K562 (cell line): ENCODE results near the gene AAK1. TPM values are rescaled to one million over a fixed set of nuclear protein-coding genes. Genes with fewer than 3 reads are reported as not detected.

ENCODE experiments used
- ATF7 ChIP-seq: fragments of 450-650 bp; IDR thresholded peaks from 2 replicates; pipeline ENCODE4 v1.7.1; 2014; ENCODE audit warnings: mild to moderate bottlenecking, moderate library complexity
- GATA2 ChIP-seq: sonication (generic); formaldehyde crosslinking; IDR thresholded peaks from 2 replicates; pipeline ENCODE4 v1.4.0; 2020; ENCODE audit warnings: mild to moderate bottlenecking, missing genetic modification reagents
- JUND ChIP-seq, 2 experiments: IDR thresholded peaks; 2 replicates in 1 of 2; 3 replicates in 1 of 2; pipeline ENCODE4 v1.6.1; 2011; ENCODE audit warnings: borderline replicate concordance in 2 of 2, low read depth in 2 of 2, low read length in 2 of 2, improper control_type of control experiment in 1 of 2, missing biosample characterization in 1 of 2, missing genetic modification characterization in 1 of 2, missing genetic modification reagents in 1 of 2
- MYC ChIP-seq, 2 experiments: fragments of 250-450 bp in 1 of 2; sonication (Bioruptor Pico) in 1 of 2; IDR thresholded peaks; 2 replicates each; pipeline versions ENCODE4 v1.5.1 to v1.6.1; 2012 to 2021; ENCODE audit warnings: low read depth in 2 of 2, borderline replicate concordance in 1 of 2, improper control_type of control experiment in 1 of 2, low read length in 1 of 2, mild to moderate bottlenecking in 1 of 2, moderate library complexity in 1 of 2
- NUFIP1 ChIP-seq: fragments of 450-650 bp; IDR thresholded peaks from 2 replicates; pipeline ENCODE4 v1.6.1; 2018; ENCODE audit not compliant: partially characterized antibody
- REST ChIP-seq, 2 experiments: fragments of 450-650 bp; formaldehyde crosslinking in 1 of 2; IDR thresholded peaks; 2 replicates each; pipeline versions ENCODE4 v1.4.0 to v1.6.1; 2014 to 2020; ENCODE audit warnings: mild to moderate bottlenecking in 2 of 2, borderline replicate concordance in 1 of 2, low read depth in 1 of 2
- ZNF263 ChIP-seq: sonication (generic); formaldehyde crosslinking; IDR thresholded peaks from 2 replicates; pipeline ENCODE4 v1.8.0; 2022; ENCODE audit warnings: mild to moderate bottlenecking, missing genetic modification reagents, borderline replicate concordance
- ZSCAN32 ChIP-seq: fragments of 450-650 bp; formaldehyde crosslinking; IDR thresholded peaks from 2 replicates; pipeline ENCODE4 v1.4.0; 2020; ENCODE audit warnings: mild to moderate bottlenecking, moderate library complexity
- polyA plus RNA-seq, 8 experiments: library from polyadenylated mRNA; depleted of rRNA in 4 of 8; stranded (reverse) in 5 of 8; unstranded in 3 of 8; fragments of >200 nt; fragmentation: Nextera tagmentation in 2 of 8; fragmentation: Illumina TruSeq in 1 of 8; extraction: Ambion mirVana in 2 of 8; extraction: Trizol in 1 of 8; gene quantifications; 2 replicates each; pipeline versions ENCODE4 v1.2.1 to v1.2.3, GENCODE V29; 2011 to 2014; ENCODE audit warnings: inconsistent platforms in 1 of 8, missing spikeins in 1 of 8
- total RNA-seq, 7 experiments: library from RNA; depleted of rRNA in 6 of 7; stranded (reverse); fragments of >200 nt in 6 of 7; fragmentation: Illumina TruSeq in 2 of 7; extraction: Trizol in 2 of 7; gene quantifications; 2 replicates each; pipeline versions ENCODE4 v1.2.1 to v1.2.3, GENCODE V29; 2011 to 2021; ENCODE audit warnings: low replicate concordance in 1 of 7

The AAK1 gene
- total and polyA plus RNA-seq, 9 of the 15 experiments (the other 6 are each of a cell fraction or from before 2014, with no cell fraction given) = 0.89 to 17.1 (median 6.0) TPM

GRCh38 chr2:69634196-69634821 lies 9.2 kb downstream of the AAK1 start (continued):
- no peak for TF ChIP-seq REST (IDR thresholded peaks at IDR 0.05; ENCODE audit: borderline replicate concordance)
- no peak for TF ChIP-seq REST (CRISPR knock-in tag; IDR thresholded peaks at IDR 0.05; ENCODE audit: low read depth)
- peak; percentile 87 for TF ChIP-seq MYC (IDR thresholded peaks at IDR 0.05; ENCODE audit: low read depth, low read length)
- TF ChIP-seq MYC (CRISPR knock-in tag; IDR thresholded peaks at IDR 0.05; ENCODE audit: borderline replicate concordance, low read depth) = no peak
- TF ChIP-seq JUND (IDR thresholded peaks at IDR 0.05; ENCODE audit: borderline replicate concordance, low read depth, low read length) = peak; percentile 88
- peak; percentile 84 for TF ChIP-seq JUND (tag; IDR thresholded peaks at IDR 0.05; ENCODE audit: borderline replicate concordance, low read depth, low read length)
- TF ChIP-seq ZSCAN32 = peak; percentile 90
- TF ChIP-seq ATF7 = peak; percentile 92
- TF ChIP-seq NUFIP1 = no peak
- TF ChIP-seq GATA2 (CRISPR knock-in tag) = no peak
- no peak for TF ChIP-seq ZNF263 (CRISPR knock-in tag)
